Mammary epithelial cell (primary cell): ENCODE results near the gene SYNDIG1.

Experiments used
- CTCF ChIP-seq, 2 donors: IDR thresholded peaks in 1 of 2; conservative IDR thresholded peaks in 1 of 2; 2 replicates each; pipeline ENCODE4 v1.5.1; 2011 to 2012; ENCODE audit warnings: inconsistent platforms in 2 of 2, low read length in 2 of 2, mild to moderate bottlenecking in 2 of 2, control low read depth in 1 of 2, low read depth in 1 of 2; ENCODE audit not compliant: insufficient read depth in 1 of 2; ENCODE audit errors: extremely low read depth in 1 of 2
- EZH2 ChIP-seq: IDR thresholded peaks from 2 replicates; pipeline ENCODE4 v1.6.1; 2012; ENCODE audit warnings: low read length, inconsistent platforms, borderline replicate concordance

GRCh38 chr20:24446811-24447210 is 22.6 kb upstream of the SYNDIG1 start:
- no peak for TF ChIP-seq CTCF (conservative IDR thresholded peaks at IDR 0.05 in 1 of 2, IDR thresholded peaks at IDR 0.05 in 1 of 2; ENCODE audit: extremely low read depth in 1 of 2, insufficient read depth in 1 of 2, low read depth in 1 of 2, low read length in 2 of 2)
- no peak for TF ChIP-seq EZH2
